WTC11 (cell line): Measurements from ENCODE around the gene KLK13. TPM values are rescaled to one million over a fixed set of nuclear protein-coding genes. Genes with fewer than 3 reads are reported as not detected.

Source experiments
- ATAC-seq: fragments of 200-7000 bp; cut with Tn5 transposase; 2 replicates; pipeline ENCODE4 v1.10.0; 2021; ENCODE audit warnings: mild to moderate bottlenecking, moderate library complexity
- CTCF ChIA-PET: fragments of 300-600 bp; sonication (Branson Sonifier 250); formaldehyde crosslinking; loops from one replicate; lab custom pipeline; 2021; ENCODE audit warnings: antibody characterized with exemption; lab: Charles Lee
- POLR2A ChIA-PET: fragments of 350-600 bp; sonication (Branson Sonifier 250); formaldehyde crosslinking; loops from one replicate; lab custom pipeline; 2021; ENCODE audit warnings: antibody characterized with exemption; lab: Charles Lee
- DNase-seq: peaks from one replicate; pipeline ENCODE4 v3.0.0; 2021; ENCODE audit warnings: low spot score
- H3K27ac Mint-ChIP-seq: 2 replicates; pipeline ENCODE4 v1.8.0; 2021; ENCODE audit warnings: mixed read lengths
- H3K27me3 Mint-ChIP-seq: 2 replicates; pipeline ENCODE4 v1.8.0; 2021; ENCODE audit warnings: low read depth, mild to moderate bottlenecking, moderate library complexity, mixed read lengths
- H3K36me3 Mint-ChIP-seq: 2 replicates; pipeline ENCODE4 v1.8.0; 2021; ENCODE audit warnings: mixed read lengths
- H3K4me1 Mint-ChIP-seq: 2 replicates; pipeline ENCODE4 v1.8.0; 2022; ENCODE audit warnings: mixed read lengths
- H3K4me3 Mint-ChIP-seq: 2 replicates; pipeline ENCODE4 v1.8.0; 2021; ENCODE audit warnings: mild to moderate bottlenecking, moderate library complexity, mixed read lengths
- H3K9me3 Mint-ChIP-seq: 2 replicates; pipeline ENCODE4 v1.8.0; 2021; ENCODE audit warnings: mixed read lengths
- CDX4 ChIP-seq: fragments of 250-450 bp; sonication (Bioruptor Pico); IDR thresholded peaks from 2 replicates; pipeline ENCODE4 v1.9.0; 2021; ENCODE audit warnings: moderate library complexity, mild to moderate bottlenecking, inconsistent platforms, borderline replicate concordance
- CTCF ChIP-seq: fragments of 200-600 bp; IDR thresholded peaks from 2 replicates; pipeline ENCODE4 v1.8.0; 2022; ENCODE audit warnings: antibody characterized with exemption
- E2F1 ChIP-seq: sonication (generic); formaldehyde crosslinking; IDR thresholded peaks from 2 replicates; pipeline ENCODE4 v1.8.0; 2022; ENCODE audit warnings: mild to moderate bottlenecking, missing genetic modification reagents
- FOXJ3 ChIP-seq: sonication (generic); formaldehyde crosslinking; IDR thresholded peaks from 2 replicates; pipeline ENCODE4 v1.9.0; 2021; ENCODE audit warnings: missing genetic modification reagents, mild to moderate bottlenecking, borderline replicate concordance
- GRHL2 ChIP-seq: fragments of 250-450 bp; sonication (Bioruptor Pico); IDR thresholded peaks from 2 replicates; pipeline ENCODE4 v1.8.0; 2022; ENCODE audit warnings: mild to moderate bottlenecking, moderate library complexity; ENCODE audit not compliant: insufficient replicate concordance, severe bottlenecking
- HMGXB4 ChIP-seq: sonication (generic); formaldehyde crosslinking; IDR thresholded peaks from 2 replicates; pipeline ENCODE4 v1.8.1; 2023; ENCODE audit warnings: mild to moderate bottlenecking, moderate library complexity, missing genetic modification reagents
- MXD4 ChIP-seq: fragments of 250-450 bp; sonication (Bioruptor Pico); IDR thresholded peaks from 2 replicates; pipeline ENCODE4 v1.8.0; 2021; ENCODE audit warnings: mild to moderate bottlenecking, moderate library complexity, borderline replicate concordance
- NFE2L1 ChIP-seq: sonication (generic); formaldehyde crosslinking; IDR thresholded peaks from 2 replicates; pipeline ENCODE4 v1.8.1; 2023; ENCODE audit warnings: missing genetic modification reagents
- NFYB ChIP-seq: sonication (generic); formaldehyde crosslinking; conservative IDR thresholded peaks from 2 replicates; pipeline ENCODE4 v1.8.0; 2022; ENCODE audit warnings: low read depth, missing genetic modification reagents
- NR2C2 ChIP-seq: sonication (generic); formaldehyde crosslinking; IDR thresholded peaks from 2 replicates; pipeline ENCODE4 v1.8.0; 2022; ENCODE audit warnings: mild to moderate bottlenecking, missing genetic modification reagents
- NR3C1 ChIP-seq: sonication (generic); formaldehyde crosslinking; conservative IDR thresholded peaks from 2 replicates; pipeline ENCODE4 v1.8.1; 2023; ENCODE audit warnings: low read depth, mild to moderate bottlenecking, missing genetic modification reagents
- PRDM15 ChIP-seq: sonication (generic); formaldehyde crosslinking; IDR thresholded peaks from 2 replicates; pipeline ENCODE4 v1.8.0; 2022; ENCODE audit warnings: missing genetic modification reagents
- SMAD3 ChIP-seq: sonication (generic); formaldehyde crosslinking; IDR thresholded peaks from 2 replicates; pipeline ENCODE4 v1.8.0; 2022; ENCODE audit warnings: missing genetic modification reagents, mild to moderate bottlenecking, borderline replicate concordance
- TCF7 ChIP-seq: sonication (generic); formaldehyde crosslinking; IDR thresholded peaks from 2 replicates; pipeline ENCODE4 v1.8.0; 2022; ENCODE audit warnings: mild to moderate bottlenecking, low read depth, missing genetic modification reagents, moderate library complexity
- TP53 ChIP-seq: sonication (generic); formaldehyde crosslinking; IDR thresholded peaks from 2 replicates; pipeline ENCODE4 v1.8.1; 2023; ENCODE audit warnings: mild to moderate bottlenecking, missing genetic modification reagents
- total RNA-seq: library from RNA; stranded (reverse); gene quantifications from 3 replicates; pipeline ENCODE4 v1.2.3, GENCODE V29; 2021

The KLK13 gene
- total RNA-seq, 1 experiment from 2014 or later = 3.1 TPM

GRCh38 chr19:51047031-51047335 lies 17.9 kb downstream of the KLK13 start:
- ChIA-PET POLR2A (interaction anchor here (0.9 to 1.2 kb wide), 3 partner anchors 26 to 48 kb away, joined by 3 to 6 read pairs (median 4); no protein-coding TSS in a partner anchor), CTCF (interaction anchor here (0.8 to 7.3 kb wide), 16 partner anchors 10 to 490 kb away, joined by 3 to 82 read pairs (median 6); partner anchors contain the start of genes KLK10 and KLK8)
- Mint-ChIP-seq H3K27me3 (no peaks in the 10 kb centered on the region), H3K36me3 (peaks cover 10% of the 10 kb centered on the region), H3K4me3 (peak overlapping the region; percentile 40; the same call in 1 of the 2 replicates), H3K9me3 (peaks cover 16% of the 10 kb centered on the region), H3K4me1 (peaks cover 57% of the 10 kb centered on the region), H3K27ac (peak overlapping the region; percentile 99)
- TF ChIP-seq TCF7 (CRISPR knock-in tag) = no peak
- TF ChIP-seq MXD4 (CRISPR knock-in tag) = no peak
- no peak for TF ChIP-seq SMAD3 (CRISPR knock-in tag)
- peak; percentile 48; the same call in 1 of the 2 replicates for TF ChIP-seq NFE2L1
- no peak for ATAC-seq
- no peak for DNase-seq

- peaks cover 51% of the 10 kb centered on the region for H3K4me1 Mint-ChIP-seq
- H3K4me3 Mint-ChIP-seq = no peak overlapping the region
- H3K27ac Mint-ChIP-seq = no peak overlapping the region
- H3K27me3 Mint-ChIP-seq = no peaks in the 10 kb centered on the region
- peaks cover 5% of the 10 kb centered on the region for H3K36me3 Mint-ChIP-seq
- ChIA-PET POLR2A (interaction anchor here (0.6 kb wide), 1 partner anchor 8 kb away, joined by 4 read pairs; no protein-coding TSS in a partner anchor), CTCF (interaction anchor here (1.3 to 7.3 kb wide), 4 partner anchors 8 to 50 kb away, joined by 5 to 82 read pairs (median 6); partner anchors contain the start of gene KLK10)
- peaks cover 16% of the 10 kb centered on the region for H3K9me3 Mint-ChIP-seq
- TF ChIP-seq CTCF = no peak
- ATAC-seq (no peak), DNase-seq (no peak)
Measured at GRCh38 chr19:51044327-51044726, 20.6 kb downstream of the KLK13 start.

GRCh38 chr19:51043497-51043896 lies 21.4 kb downstream of the KLK13 start:
- Mint-ChIP-seq H3K27me3 (no peaks in the 10 kb centered on the region), H3K4me1 (peaks cover 47% of the 10 kb centered on the region), H3K4me3 (no peak overlapping the region), H3K9me3 (peaks cover 11% of the 10 kb centered on the region), H3K36me3 (no peaks in the 10 kb centered on the region), H3K27ac (no peak overlapping the region)
- ChIA-PET CTCF (interaction anchor here (1.2 to 7.3 kb wide), 3 partner anchors 22 to 51 kb away, joined by 8 to 82 read pairs (median 8); partner anchors contain the start of gene KLK10), POLR2A (no interaction called here)
- DNase-seq (no peak), ATAC-seq (no peak)
- no peak for TF ChIP-seq E2F1
- peak; percentile 94 for TF ChIP-seq PRDM15 (CRISPR knock-in tag)

- ChIA-PET POLR2A (no interaction called here), CTCF (no interaction called here)
- Mint-ChIP-seq H3K27me3 (peaks cover 6% of the 10 kb centered on the region), H3K9me3 (peaks cover 11% of the 10 kb centered on the region), H3K4me1 (peaks cover 26% of the 10 kb centered on the region), H3K27ac (no peak overlapping the region), H3K36me3 (no peaks in the 10 kb centered on the region), H3K4me3 (no peak overlapping the region)
- DNase-seq = no peak
- no peak for ATAC-seq
- TF ChIP-seq NR3C1 (CRISPR knock-in tag) (no peak), CDX4 (CRISPR knock-in tag) (no peak), NFYB (no peak), TP53 (no peak), NR2C2 (CRISPR knock-in tag) (no peak), FOXJ3 (CRISPR knock-in tag) (no peak), HMGXB4 (CRISPR knock-in tag) (no peak), GRHL2 (CRISPR knock-in tag) (no peak), E2F1 (no peak)
Measured at GRCh38 chr19:51040151-51040550, 24.7 kb downstream of the KLK13 start.
